Effector memory CD4-positive, alpha-beta T cell (primary cell): ENCODE results near the gene SIRT2.

Experiments used
- DNase-seq, 3 donors: peaks; one replicate each; pipeline ENCODE4 v3.0.0-alpha.2; 2020
- H3K27ac ChIP-seq: 2 replicates; pipeline ENCODE4 v1.7.0; 2013; ENCODE audit warnings: mild to moderate bottlenecking, low read length, moderate library complexity; ENCODE audit not compliant: insufficient read depth, poor library complexity, severe bottlenecking
- H3K27me3 ChIP-seq: replicated peaks from 2 replicates; pipeline ENCODE4 v1.7.0; 2013; ENCODE audit warnings: mild to moderate bottlenecking, low read length; ENCODE audit not compliant: insufficient read depth, control insufficient read depth, poor library complexity, severe bottlenecking
- H3K36me3 ChIP-seq: 2 replicates; pipeline ENCODE4 v1.7.0; 2013; ENCODE audit warnings: mild to moderate bottlenecking, low read length, moderate library complexity; ENCODE audit not compliant: control insufficient read depth, insufficient read depth
- H3K4me1 ChIP-seq: 2 replicates; pipeline ENCODE4 v1.7.0; 2013; ENCODE audit warnings: low read length, mild to moderate bottlenecking; ENCODE audit not compliant: control insufficient read depth, insufficient read depth, poor library complexity, severe bottlenecking
- H3K4me3 ChIP-seq: 2 replicates; pipeline ENCODE4 v1.7.0; 2013; ENCODE audit warnings: low read length, low read depth, mild to moderate bottlenecking; ENCODE audit not compliant: insufficient read depth, poor library complexity, severe bottlenecking
- H3K9me3 ChIP-seq: 2 replicates; pipeline ENCODE4 v1.7.0; 2013; ENCODE audit warnings: mild to moderate bottlenecking, low read length, moderate library complexity; ENCODE audit not compliant: control insufficient read depth

SIRT2 gene

DNA sequence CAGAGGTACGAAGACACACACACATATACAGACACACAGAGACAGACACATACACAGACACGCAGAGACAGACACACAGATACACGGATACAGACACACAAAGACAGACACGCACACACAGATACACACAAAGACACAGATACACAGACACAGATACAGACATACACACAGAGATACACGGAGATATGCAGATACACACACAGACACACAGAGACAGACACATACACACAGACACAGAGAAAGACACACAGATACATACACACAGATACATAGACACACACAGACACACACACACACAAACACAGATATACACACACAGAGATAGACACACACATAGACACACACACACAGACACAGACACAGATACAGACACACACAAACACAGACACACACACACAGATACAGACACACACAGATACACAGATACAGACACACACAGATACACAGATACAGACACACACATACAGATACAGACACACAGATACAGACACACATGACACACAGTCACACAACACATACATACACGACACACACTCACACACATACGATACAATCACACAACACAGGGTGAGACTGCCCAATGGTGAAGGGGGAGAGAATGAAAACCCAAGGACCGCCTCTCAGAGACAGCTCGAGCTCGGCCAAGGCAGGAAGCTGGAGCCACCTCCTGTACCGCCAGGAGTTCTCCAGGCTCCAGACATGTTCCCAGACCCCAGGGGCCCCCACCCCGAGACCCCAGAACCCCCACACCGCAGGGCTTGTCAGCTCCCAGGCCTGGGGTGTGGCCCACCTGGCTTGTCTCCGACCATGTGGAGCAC, 21.4 kb upstream of the SIRT2 start:
- Histone ChIP-seq H3K4me1 (no peaks in the 10 kb centered on the region), H3K27ac (no peak overlapping the region), H3K9me3 (no peaks in the 10 kb centered on the region), H3K4me3 (no peak overlapping the region), H3K27me3 (no peaks in the 10 kb centered on the region), H3K36me3 (peaks cover 10% of the 10 kb centered on the region)
- no peak for DNase-seq

DNA sequence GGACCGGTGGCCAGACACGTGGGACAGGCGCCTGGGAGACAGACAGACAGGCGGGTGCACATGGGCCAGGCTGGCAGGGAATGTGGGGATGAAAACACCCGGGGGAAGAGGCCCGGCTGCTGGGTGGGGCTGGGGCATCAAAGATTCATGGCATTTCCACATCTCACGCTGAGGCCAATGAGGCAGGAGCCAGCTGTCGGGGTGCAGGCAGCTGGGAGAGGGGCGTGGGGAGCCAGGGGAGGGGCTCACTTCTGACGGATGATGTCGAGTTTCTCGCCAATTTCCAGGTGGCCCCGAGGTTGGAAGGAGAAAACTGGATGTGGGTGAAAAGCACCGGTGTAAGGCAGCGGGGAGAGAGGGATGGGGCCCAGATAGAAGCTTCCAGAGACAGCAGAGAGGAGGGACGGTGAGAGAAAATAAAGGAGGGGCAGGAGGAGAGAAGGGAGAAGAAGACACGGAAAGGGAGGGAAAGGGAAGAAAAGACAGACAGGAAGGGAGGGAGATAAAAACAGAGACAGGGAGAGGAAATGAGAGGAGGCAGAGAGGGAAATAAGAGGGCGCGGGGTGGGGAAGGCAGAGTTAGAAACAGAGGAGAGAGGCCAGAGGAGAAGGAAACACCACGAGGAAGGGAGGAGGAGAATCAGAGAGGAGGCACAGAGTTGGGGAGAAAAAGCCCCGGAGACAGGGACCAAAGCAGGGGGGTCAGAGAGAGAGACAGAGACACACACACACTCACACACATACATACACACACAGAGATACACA, 20.6 kb upstream of the SIRT2 start:
- no peak overlapping the region for H3K27ac ChIP-seq
- H3K4me1 ChIP-seq, result no peaks in the 10 kb centered on the region
- DNase-seq, result no peak
- no peaks in the 10 kb centered on the region for H3K9me3 ChIP-seq
- peaks cover 3% of the 10 kb centered on the region for H3K36me3 ChIP-seq
- H3K27me3 ChIP-seq, result no peaks in the 10 kb centered on the region
- no peak overlapping the region for H3K4me3 ChIP-seq

- H3K27me3 ChIP-seq, result no peaks in the 10 kb centered on the region
- H3K9me3 ChIP-seq, result no peaks in the 10 kb centered on the region
- no peak for DNase-seq
- H3K27ac ChIP-seq, result no peak overlapping the region
- no peak overlapping the region for H3K4me3 ChIP-seq
- H3K4me1 ChIP-seq, result no peaks in the 10 kb centered on the region
- no peaks in the 10 kb centered on the region for H3K36me3 ChIP-seq
These were observed 19.1 kb upstream of the SIRT2 start for GRCh38 chr19:38918526-38918925.

- no peaks in the 10 kb centered on the region for H3K36me3 ChIP-seq
- DNase-seq, result no peak
- no peaks in the 10 kb centered on the region for H3K9me3 ChIP-seq
- H3K27me3 ChIP-seq, result no peaks in the 10 kb centered on the region
- no peaks in the 10 kb centered on the region for H3K4me1 ChIP-seq
- H3K27ac ChIP-seq, result no peak overlapping the region
- H3K4me3 ChIP-seq, result no peak overlapping the region
These were observed 18.6 kb upstream of the SIRT2 start for GRCh38 chr19:38917921-38918491.

DNA sequence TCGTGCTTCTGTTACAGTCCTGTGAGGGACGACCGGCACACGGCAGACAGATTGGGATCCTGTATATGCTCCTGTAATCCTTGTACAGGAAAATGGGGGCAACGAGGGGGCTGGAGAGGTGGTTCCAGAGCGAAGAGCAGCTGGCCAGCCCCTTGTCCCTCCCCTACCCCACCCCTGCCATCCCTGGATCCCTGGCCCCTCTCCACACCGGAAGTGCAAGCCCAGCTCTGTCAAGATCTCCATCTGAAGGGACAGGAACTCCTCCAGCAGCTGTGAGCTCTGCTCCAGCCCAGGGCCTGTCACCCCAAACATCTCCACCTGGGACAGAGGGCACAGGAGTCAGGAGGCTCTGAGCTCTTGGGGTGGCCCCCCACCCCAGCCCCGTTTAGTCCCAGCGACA, 18.1 kb upstream of the SIRT2 start:
- H3K27me3 ChIP-seq, result no peaks in the 10 kb centered on the region
- H3K27ac ChIP-seq, result no peak overlapping the region
- no peaks in the 10 kb centered on the region for H3K36me3 ChIP-seq
- no peak overlapping the region for H3K4me3 ChIP-seq
- H3K9me3 ChIP-seq, result no peaks in the 10 kb centered on the region
- no peak for DNase-seq
- H3K4me1 ChIP-seq, result no peaks in the 10 kb centered on the region

DNA sequence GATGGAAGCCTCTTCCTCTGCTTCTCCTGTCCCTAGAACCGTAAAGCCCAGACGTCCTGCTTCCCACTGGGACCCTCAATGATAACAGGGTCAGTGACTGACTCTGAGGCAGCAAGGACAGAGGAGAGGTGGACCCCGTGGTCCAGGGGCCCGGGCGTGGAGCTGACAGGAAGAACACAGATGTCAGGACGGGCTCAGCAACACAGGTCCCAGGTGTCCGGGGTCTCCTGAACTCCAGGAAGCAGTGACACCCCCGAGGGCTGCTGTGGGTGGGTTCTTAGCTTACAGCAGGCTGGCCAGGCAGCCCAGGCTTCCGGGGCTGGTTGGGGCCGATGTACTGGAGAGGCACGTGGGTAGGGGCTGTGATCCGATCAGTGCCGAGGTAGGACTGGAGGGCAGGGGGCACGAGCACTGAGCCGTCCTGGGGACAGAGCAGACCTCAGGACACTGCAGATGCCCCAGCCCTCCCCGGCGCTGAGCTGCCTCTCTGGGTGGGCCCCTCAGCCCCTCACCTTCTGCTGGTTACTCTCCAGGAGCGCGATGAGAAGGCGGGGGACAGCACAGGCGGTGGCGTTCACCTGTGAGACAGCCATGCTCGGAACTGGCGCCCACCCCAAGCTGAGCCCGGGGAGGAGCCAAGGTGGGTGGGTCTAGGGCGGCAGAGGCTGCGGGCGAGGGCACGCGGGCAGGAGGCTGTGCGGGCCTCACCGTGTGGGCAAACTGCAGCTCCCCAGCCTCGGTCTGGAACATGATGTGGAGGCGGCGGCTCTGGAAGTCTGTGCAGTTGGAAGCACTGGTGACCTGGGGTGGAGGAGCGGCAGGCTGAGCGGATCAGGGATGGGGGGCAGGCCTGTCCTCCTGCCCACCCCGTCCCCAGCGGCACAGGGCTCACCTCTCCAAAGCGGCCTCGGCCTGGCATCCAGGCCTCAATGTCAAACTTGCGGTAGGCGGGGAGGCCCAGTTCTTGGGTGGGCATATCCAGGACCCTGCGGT, 16.2 kb upstream of the SIRT2 start:
- Histone ChIP-seq H3K27ac (no peak overlapping the region), H3K36me3 (no peaks in the 10 kb centered on the region), H3K4me3 (no peak overlapping the region), H3K9me3 (no peaks in the 10 kb centered on the region), H3K27me3 (no peaks in the 10 kb centered on the region), H3K4me1 (no peaks in the 10 kb centered on the region)
- DNase-seq, result no peak

- Histone ChIP-seq H3K4me1 (no peaks in the 10 kb centered on the region), H3K27me3 (no peaks in the 10 kb centered on the region), H3K36me3 (no peaks in the 10 kb centered on the region), H3K9me3 (no peaks in the 10 kb centered on the region), H3K4me3 (no peak overlapping the region), H3K27ac (no peak overlapping the region)
- no peak for DNase-seq
These were observed 14.5 kb upstream of the SIRT2 start for GRCh38 chr19:38913958-38914357.

DNA sequence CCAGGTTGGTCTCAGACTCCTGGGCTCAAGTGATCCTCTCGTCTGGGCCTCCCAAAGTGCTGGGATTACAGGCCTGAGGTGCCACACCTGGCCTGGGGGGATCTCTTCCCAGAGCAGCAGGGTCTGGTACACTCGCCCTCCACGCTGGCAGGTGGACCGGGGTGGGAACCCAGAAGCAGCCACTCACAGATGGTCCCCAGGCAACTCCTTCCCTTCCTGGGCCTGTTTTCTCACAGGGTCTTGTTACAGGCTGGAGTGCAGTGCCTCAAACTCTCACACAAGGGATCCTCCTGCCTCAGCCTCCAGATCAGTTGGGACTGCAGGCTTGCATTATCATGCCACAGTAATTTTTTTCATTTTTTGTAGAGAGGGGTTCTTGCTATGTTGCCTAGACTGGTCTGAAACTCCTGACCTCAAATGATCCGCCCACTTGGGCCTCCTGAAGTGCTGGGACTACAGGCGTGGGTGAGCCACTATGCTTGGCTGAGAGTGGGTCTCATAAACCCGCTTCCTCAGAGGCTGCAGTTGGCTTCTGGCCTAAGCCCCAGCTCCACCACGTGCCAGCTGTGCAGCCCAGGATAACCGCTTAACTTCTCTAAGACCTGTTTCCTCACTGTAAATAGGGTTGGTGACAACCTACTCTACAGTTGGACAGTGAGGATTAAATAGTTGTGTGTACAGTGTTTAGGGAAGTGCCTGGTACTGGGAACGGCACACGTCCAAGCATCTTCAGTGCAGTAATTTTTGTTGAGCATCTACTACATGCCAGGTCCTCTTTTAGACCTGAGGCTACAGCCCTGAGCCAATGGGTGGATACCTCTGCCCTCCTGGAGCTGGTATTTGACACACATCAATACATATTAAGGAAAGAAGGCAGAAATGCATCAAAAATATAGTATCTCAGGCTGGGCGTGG, 13.4 kb upstream of the SIRT2 start:
- H3K27ac ChIP-seq, result no peak overlapping the region
- H3K36me3 ChIP-seq, result peaks cover 2% of the 10 kb centered on the region
- H3K27me3 ChIP-seq, result no peaks in the 10 kb centered on the region

More for the DNA sequence above, 13.4 kb upstream of the SIRT2 start:
- Histone ChIP-seq H3K4me1 (no peaks in the 10 kb centered on the region), H3K9me3 (no peaks in the 10 kb centered on the region), H3K4me3 (no peak overlapping the region)
- DNase-seq, result no peak
